Measurements from ENCODE around the gene PPIF. TPM values are rescaled to one million over a fixed set of nuclear protein-coding genes. Genes with fewer than 3 reads are reported as not detected.

Gene PPIF
- total RNA-seq, 1 experiment from 2014 or later = 26.9 TPM

DNA sequence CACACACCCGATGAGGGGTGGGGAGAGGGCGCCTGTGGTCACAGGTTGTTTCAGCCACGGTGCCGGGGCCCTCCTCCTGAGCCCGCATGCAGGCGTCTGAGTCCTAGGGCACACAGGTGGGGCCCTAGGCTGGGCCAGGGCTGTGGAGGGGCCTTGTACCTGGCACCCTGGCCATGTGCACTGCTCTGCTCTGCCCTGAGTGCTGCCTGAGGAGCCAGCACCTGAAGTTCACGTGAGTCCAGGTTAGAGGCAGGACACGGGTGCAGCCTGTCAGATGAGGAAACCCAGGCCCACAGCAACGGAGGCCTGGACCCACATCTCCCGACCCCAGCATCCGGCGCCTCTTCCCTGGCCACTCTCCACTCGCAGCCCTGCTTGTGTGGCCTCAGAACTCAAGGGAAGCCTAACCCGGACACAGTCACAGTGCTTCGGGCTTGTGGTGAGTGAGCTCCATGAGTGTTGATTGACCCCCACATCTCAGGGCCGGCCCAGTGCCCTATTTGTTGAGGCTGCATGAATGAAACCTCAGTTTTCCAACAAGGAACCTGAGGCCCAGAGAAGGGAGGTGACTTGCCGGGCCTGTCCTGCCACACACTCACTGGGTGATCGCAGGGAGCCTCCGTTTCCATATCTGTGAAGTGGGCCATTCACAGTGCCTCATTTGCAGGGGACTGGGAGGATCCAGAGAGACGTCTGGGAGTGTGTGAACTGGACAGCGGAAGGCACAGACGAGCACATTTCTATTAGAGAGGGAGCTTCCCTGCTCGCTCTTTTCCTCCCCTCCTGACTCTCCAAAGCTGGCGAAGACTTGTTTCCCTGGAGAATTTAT is 39.6 kb downstream of the PPIF start:
- in situ Hi-C loops (cut with HindIII; ENCODE audit: low pct_unique_long_range_greater_than_20kb, low sequenced_read_pairs) = no loop called here
- DNase-seq (ENCODE audit: low read depth, low spot score) = no peak

- in situ Hi-C loops (cut with HindIII; ENCODE audit: low pct_unique_long_range_greater_than_20kb, low sequenced_read_pairs) = no loop called here
- no peak for DNase-seq (ENCODE audit: low read depth, low spot score)
Measured at GRCh38 chr10:79387466-79387973, 40.3 kb downstream of the PPIF start.

DNA sequence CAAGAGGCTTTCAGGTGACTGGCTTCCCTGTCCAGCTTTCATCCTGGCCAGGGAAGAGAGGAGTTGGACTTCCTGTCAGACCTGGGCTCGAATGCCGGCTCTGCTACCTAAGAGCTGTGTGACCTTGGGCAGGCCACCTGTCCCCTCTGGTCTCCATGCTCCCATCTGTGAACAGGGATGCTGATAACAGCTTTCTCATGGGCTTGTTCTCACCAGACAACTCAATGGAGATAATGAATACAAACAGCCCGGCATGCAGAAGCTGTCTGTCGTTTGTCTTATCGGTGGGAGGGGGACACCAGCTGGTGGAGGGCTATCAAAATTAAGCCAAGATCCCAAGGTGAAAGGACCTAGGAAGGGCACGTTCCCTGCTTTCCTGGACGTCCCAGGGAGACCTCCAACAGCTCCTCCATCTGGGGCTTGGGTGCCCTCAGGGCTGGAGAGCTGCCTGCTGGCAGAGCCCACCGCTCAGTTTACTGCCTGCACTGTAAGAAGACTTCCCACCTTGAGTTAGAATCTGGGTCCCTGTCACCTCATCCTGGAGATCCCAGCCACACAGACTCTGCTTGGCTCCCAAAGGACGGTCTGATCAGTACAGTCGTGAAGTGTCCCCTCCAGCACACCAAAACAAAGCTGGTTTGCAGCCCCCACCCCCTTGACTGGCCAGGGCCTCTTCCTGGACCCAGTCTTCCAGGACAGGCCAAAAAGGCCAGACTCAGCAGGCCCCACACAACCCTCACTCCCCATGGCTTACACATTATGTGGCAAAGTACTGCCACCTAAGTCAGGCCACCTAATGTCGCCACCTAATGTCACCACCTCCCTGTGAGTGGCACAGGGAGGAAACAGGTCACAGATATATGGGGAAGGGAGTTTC is 40.9 kb downstream of the PPIF start:
- in situ Hi-C loops (cut with HindIII; ENCODE audit: low pct_unique_long_range_greater_than_20kb, low sequenced_read_pairs) = no loop called here
- DNase-seq (ENCODE audit: low read depth, low spot score) = no peak

GRCh38 chr10:79390057-79390456 is 42.8 kb downstream of the PPIF start:
- in situ Hi-C loops (cut with HindIII; ENCODE audit: low pct_unique_long_range_greater_than_20kb, low sequenced_read_pairs) = no loop called here
- no peak for DNase-seq (ENCODE audit: low read depth, low spot score)

GRCh38 chr10:79390551-79391229 is 43.4 kb downstream of the PPIF start:
- in situ Hi-C loops (cut with HindIII; ENCODE audit: low pct_unique_long_range_greater_than_20kb, low sequenced_read_pairs) = no loop called here

DNA sequence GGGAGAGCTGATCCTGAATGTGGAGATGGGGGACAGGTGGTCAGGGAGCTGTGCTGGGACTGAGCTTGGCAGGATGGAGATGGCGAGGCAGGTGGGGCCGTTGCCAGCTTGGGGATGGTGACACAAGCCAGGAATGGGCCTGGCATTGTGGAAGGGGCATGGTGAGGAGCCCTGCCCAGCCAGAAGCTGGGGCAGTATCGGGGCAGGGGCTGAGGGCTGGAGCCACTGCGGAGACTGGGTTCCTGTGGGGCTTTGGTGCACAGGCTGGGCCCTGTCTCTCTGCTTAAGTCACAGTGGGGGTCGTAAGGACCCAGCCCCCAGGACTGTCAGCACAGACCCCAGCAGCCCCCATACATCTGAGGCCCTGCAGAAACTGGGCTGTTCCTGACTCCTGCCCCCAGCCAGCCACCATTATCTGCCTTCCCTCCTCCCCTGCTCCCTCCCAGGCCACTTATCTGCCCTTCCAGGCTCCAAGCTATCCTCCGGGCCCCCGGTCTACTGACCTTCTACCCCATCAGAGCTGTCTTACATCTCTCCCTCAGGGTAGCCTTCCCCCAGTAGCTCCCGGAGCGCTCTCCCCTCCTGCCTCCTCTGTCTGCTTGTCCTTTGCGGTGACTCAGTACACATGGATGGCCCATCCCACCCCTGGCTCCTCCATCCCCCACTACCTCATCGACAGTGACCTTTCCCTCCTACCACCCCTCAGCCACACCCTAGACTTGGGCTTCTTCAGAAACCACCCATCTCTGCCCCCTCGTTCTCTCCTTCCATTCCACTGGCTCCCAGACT is 44.2 kb downstream of the PPIF start:
- in situ Hi-C loops (cut with HindIII; ENCODE audit: low pct_unique_long_range_greater_than_20kb, low sequenced_read_pairs) = no loop called here
- DNase-seq (ENCODE audit: low read depth, low spot score) = no peak

More at GRCh38 chr10:79390551-79391229, 43.4 kb downstream of the PPIF start:
- no peak for DNase-seq (ENCODE audit: low read depth, low spot score)

- in situ Hi-C loops (cut with HindIII; ENCODE audit: low pct_unique_long_range_greater_than_20kb, low sequenced_read_pairs) = no loop called here
- no peak for DNase-seq (ENCODE audit: low read depth, low spot score)
Measured at GRCh38 chr10:79392020-79392398, 44.7 kb downstream of the PPIF start.

DNA sequence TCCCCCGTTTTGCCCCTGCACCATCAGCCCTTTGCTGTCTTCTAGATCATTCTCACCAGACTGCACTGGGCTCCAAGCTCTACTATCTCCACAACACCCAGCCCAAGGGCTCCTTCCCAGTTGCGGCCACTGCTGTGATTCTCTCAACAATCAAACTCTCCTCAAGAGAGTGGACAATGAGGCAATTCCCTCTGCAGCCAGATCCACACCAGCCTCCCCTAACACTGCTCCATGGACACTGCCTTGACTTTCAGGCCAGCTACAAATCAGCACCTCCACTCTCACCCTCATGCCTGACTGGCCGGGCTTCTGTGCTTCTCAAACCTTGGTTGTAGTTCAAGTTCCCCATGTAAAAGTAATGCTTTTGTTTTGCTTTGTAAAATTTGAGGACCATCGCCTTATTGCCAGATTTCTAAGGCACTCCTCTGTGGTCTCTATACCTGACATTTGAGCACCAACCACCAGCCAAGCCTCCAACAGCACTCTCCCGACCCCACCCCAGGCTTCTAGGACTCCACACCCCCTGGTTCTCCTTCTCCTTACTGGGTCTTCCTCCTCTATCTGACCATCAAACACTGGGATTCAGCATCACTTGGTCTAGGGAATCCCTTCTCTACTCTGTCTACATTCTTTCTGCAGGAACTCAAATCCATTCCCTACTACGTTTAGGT is 45.4 kb downstream of the PPIF start:
- no peak for DNase-seq (ENCODE audit: low read depth, low spot score)
- in situ Hi-C loops (cut with HindIII; ENCODE audit: low pct_unique_long_range_greater_than_20kb, low sequenced_read_pairs) = no loop called here

DNA sequence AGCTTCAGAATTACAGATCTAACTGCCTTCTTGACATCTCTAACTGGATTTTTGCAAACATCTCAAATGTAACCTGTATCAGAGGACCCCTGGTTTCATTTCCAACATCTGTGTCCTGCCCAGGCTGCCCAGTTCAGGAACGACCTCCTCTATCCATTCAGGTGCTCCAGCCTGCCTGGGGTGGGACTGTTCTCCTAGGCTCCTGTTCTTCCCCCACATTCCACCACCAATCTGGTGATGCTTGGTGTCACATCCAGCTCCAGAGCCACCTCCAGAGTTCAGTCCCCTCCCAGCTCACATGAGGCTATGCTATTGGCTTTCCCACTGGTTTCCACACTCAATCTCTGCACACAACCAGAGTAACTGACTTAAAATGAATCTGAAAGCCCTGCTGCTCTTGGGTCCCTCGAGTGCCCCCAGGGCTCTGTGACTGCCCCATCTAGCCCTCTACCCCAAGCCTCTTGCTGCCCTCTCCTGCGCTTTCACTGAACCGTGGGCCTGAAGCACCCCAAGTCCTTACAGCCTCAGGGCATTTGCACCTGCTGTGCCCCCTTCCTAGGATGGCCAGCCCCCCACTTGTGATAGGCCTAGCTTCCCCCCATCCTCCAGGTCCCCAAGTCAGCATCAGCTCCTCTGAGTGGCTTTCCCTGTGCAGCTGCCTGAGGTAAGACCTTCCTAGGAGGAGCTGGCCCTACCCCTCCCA is 46.1 kb downstream of the PPIF start:
- in situ Hi-C loops (cut with HindIII; ENCODE audit: low pct_unique_long_range_greater_than_20kb, low sequenced_read_pairs) = no loop called here

DNA sequence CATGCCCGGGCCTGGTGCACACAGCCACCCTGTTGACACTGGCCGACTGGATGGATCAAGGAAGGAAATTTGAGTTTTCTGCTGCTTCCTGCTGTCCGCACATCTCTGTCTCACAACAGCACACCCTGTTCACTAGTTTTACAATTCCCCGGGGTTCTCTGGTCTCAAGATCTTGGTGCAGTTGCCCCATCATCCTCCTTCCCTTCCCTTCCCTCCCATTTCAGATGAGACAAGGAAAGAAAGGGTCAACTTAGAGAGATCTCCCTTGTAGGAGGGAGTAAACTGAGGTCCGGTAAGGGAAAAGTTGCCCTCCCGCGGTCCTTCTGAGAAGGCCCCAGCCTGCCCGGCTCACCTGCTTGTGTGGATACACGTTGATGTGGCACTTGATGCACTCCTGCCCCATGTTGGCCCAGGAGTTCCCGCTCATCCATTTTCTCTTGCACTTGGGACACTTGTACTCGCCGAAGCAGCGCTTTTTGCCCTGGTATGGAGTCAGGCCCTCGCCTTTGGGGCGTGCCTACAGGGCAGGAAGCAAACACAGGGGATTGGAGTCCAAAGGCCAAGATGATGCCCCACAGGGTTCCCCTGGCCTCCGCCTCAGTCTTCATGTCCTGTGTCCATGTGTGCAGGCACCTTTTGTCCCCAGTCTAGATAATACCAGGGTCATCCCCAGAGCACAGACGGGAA is 46.8 kb downstream of the PPIF start:
- DNase-seq (ENCODE audit: low read depth, low spot score) = no peak
- in situ Hi-C loops (cut with HindIII; ENCODE audit: low pct_unique_long_range_greater_than_20kb, low sequenced_read_pairs) = no loop called here

More for the DNA sequence above, 46.1 kb downstream of the PPIF start:
- DNase-seq (ENCODE audit: low read depth, low spot score) = no peak

- in situ Hi-C loops (cut with HindIII; ENCODE audit: low pct_unique_long_range_greater_than_20kb, low sequenced_read_pairs) = no loop called here
- DNase-seq (ENCODE audit: low read depth, low spot score) = no peak
Measured at GRCh38 chr10:79394664-79395063, 47.4 kb downstream of the PPIF start.

- in situ Hi-C loops (cut with HindIII; ENCODE audit: low pct_unique_long_range_greater_than_20kb, low sequenced_read_pairs) = no loop called here
- DNase-seq (ENCODE audit: low read depth, low spot score) = no peak
Measured at GRCh38 chr10:79396520-79396919, 49.3 kb downstream of the PPIF start.

- in situ Hi-C loops (cut with HindIII; ENCODE audit: low pct_unique_long_range_greater_than_20kb, low sequenced_read_pairs) = no loop called here
- no peak for DNase-seq (ENCODE audit: low read depth, low spot score)
Measured at GRCh38 chr10:79397051-79397450, 49.8 kb downstream of the PPIF start.

GRCh38 chr10:79397575-79398303 is 50.5 kb downstream of the PPIF start:
- DNase-seq (ENCODE audit: low read depth, low spot score) = no peak
- in situ Hi-C loops (cut with HindIII; ENCODE audit: low pct_unique_long_range_greater_than_20kb, low sequenced_read_pairs) = no loop called here

DNA sequence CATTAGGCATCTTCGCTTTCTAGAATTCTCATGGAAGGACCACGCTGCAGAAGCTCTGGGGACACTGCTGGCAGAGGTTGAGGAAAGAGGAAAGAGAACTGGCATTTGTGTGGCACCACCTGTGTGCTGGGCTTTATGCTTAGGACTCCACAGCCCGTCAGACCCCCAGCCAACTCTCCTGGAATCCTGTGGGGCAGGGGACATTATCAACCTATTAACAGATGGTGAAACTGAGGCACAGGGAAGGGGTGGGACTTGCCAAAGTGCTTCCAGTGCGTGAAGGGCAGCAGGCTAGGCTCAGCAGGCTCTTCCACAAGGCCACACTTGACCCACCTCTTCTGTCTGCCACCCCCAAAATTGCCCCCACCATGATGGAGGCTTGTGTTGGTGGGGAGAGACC is 51.4 kb downstream of the PPIF start:
- in situ Hi-C loops (cut with HindIII; ENCODE audit: low pct_unique_long_range_greater_than_20kb, low sequenced_read_pairs) = no loop called here

More for the DNA sequence above, 51.4 kb downstream of the PPIF start:
- DNase-seq (ENCODE audit: low read depth, low spot score) = no peak

Data from SK-MEL-5 (cell line).